Activated CD8-positive, alpha-beta T cell treated with anti-CD3 and anti-CD28 coated beads for 36 hours (primary cell): ENCODE measurements around the gene ABCA8. TPM values are rescaled to one million over a fixed set of nuclear protein-coding genes. Genes with fewer than 3 reads are reported as not detected.

Experiments
- ATAC-seq: fragments of 200-7000 bp; cut with Tn5 transposase; one replicate; pipeline ENCODE4 v1.10.0; 2021; ENCODE audit warnings: mild to moderate bottlenecking, moderate library complexity
- CTCF ChIA-PET: fragments of 350-600 bp; sonication (Branson Sonifier 250); formaldehyde crosslinking; loops from one replicate; lab custom pipeline; 2021; ENCODE audit warnings: antibody characterized with exemption; lab: Charles Lee
- POLR2A ChIA-PET: fragments of 350-600 bp; sonication (Branson Sonifier 250); formaldehyde crosslinking; loops from one replicate; lab custom pipeline; 2021; ENCODE audit warnings: antibody characterized with exemption; lab: Charles Lee
- DNase-seq: peaks from one replicate; pipeline ENCODE4 v3.0.0-alpha.2; 2020
- H3K27ac Mint-ChIP-seq: one replicate; pipeline ENCODE4 v1.8.0; 2021; ENCODE audit warnings: mild to moderate bottlenecking, mixed read lengths
- H3K27me3 Mint-ChIP-seq: one replicate; pipeline ENCODE4 v1.8.0; 2021; ENCODE audit warnings: mixed read lengths
- H3K36me3 Mint-ChIP-seq: one replicate; pipeline ENCODE4 v1.8.0; 2021; ENCODE audit warnings: low read depth, mixed read lengths
- H3K4me1 Mint-ChIP-seq: one replicate; pipeline ENCODE4 v1.8.0; 2021; ENCODE audit warnings: low read depth, mixed read lengths
- H3K4me3 Mint-ChIP-seq: one replicate; pipeline ENCODE4 v1.8.0; 2021; ENCODE audit warnings: mild to moderate bottlenecking, moderate library complexity, mixed read lengths
- H3K9me3 Mint-ChIP-seq: one replicate; pipeline ENCODE4 v1.8.0; 2021; ENCODE audit warnings: mixed read lengths
- CTCF ChIP-seq: fragments of 200-600 bp; IDR thresholded peaks from one replicate; pipeline ENCODE4 v1.8.0; 2022; ENCODE audit warnings: antibody characterized with exemption, mild to moderate bottlenecking
- intact Hi-C: fragments of 100-400 bp; cut with micrococcal nuclease; formaldehyde crosslinking; loops from one replicate; pipeline ENCODE4 v1.10.0; 2022
- total RNA-seq, 2 experiments: library from RNA; stranded (reverse); gene quantifications; one replicate each; pipeline ENCODE4 v1.2.3, GENCODE V29; 2021

The ABCA8 gene
- total RNA-seq, 2 experiments from 2014 or later, result not detected

GRCh38 chr17:68860941-68861340 is 94.3 kb downstream of the ABCA8 start:
- H3K9me3 Mint-ChIP-seq, result no peaks in the 10 kb centered on the region
- peaks cover 2% of the 10 kb centered on the region for H3K27me3 Mint-ChIP-seq
- H3K4me1 Mint-ChIP-seq, result no peaks in the 10 kb centered on the region
- ChIA-PET CTCF (no interaction called here), POLR2A (no interaction called here)
- no peak for TF ChIP-seq CTCF
- intact Hi-C loops, result no loop called here
- H3K36me3 Mint-ChIP-seq, result no peaks in the 10 kb centered on the region
- no peak overlapping the region for H3K27ac Mint-ChIP-seq
- no peak overlapping the region for H3K4me3 Mint-ChIP-seq
- ATAC-seq (no peak), DNase-seq (no peak)

GRCh38 chr17:68854452-68854851 is 100.7 kb downstream of the ABCA8 start:
- H3K9me3 Mint-ChIP-seq, result no peaks in the 10 kb centered on the region
- ChIA-PET CTCF (no interaction called here), POLR2A (no interaction called here)
- H3K4me3 Mint-ChIP-seq, result no peak overlapping the region
- intact Hi-C loops, result no loop called here
- no peak overlapping the region for H3K27ac Mint-ChIP-seq
- H3K4me1 Mint-ChIP-seq, result no peaks in the 10 kb centered on the region
- no peak for TF ChIP-seq CTCF
- no peak for ATAC-seq
- DNase-seq, result no peak
- H3K36me3 Mint-ChIP-seq, result no peaks in the 10 kb centered on the region
- peaks cover 4% of the 10 kb centered on the region for H3K27me3 Mint-ChIP-seq

- H3K27ac Mint-ChIP-seq, result no peak overlapping the region
- ChIA-PET POLR2A (no interaction called here), CTCF (no interaction called here)
- no peaks in the 10 kb centered on the region for H3K4me1 Mint-ChIP-seq
- H3K9me3 Mint-ChIP-seq, result no peaks in the 10 kb centered on the region
- H3K27me3 Mint-ChIP-seq, result peaks cover 4% of the 10 kb centered on the region
- no peak for TF ChIP-seq CTCF
- DNase-seq (no peak), ATAC-seq (no peak)
- H3K36me3 Mint-ChIP-seq, result no peaks in the 10 kb centered on the region
- H3K4me3 Mint-ChIP-seq, result no peak overlapping the region
- intact Hi-C loops, result no loop called here
These were observed 101.8 kb downstream of the ABCA8 start for GRCh38 chr17:68853439-68853838.

- DNase-seq (no peak), ATAC-seq (no peak)
- Mint-ChIP-seq H3K27ac (no peak overlapping the region), H3K4me1 (no peaks in the 10 kb centered on the region), H3K4me3 (no peak overlapping the region), H3K27me3 (peaks cover 4% of the 10 kb centered on the region), H3K9me3 (no peaks in the 10 kb centered on the region), H3K36me3 (no peaks in the 10 kb centered on the region)
- POLR2A ChIA-PET, result no interaction called here
- TF ChIP-seq CTCF, result no peak
- intact Hi-C loops, result no loop called here
- CTCF ChIA-PET, result no interaction called here
These were observed 102.2 kb downstream of the ABCA8 start for GRCh38 chr17:68853036-68853435.

GRCh38 chr17:68851890-68852289 is 103.3 kb downstream of the ABCA8 start:
- no peak for ATAC-seq
- Mint-ChIP-seq H3K27ac (no peak overlapping the region), H3K9me3 (no peaks in the 10 kb centered on the region), H3K27me3 (peaks cover 2% of the 10 kb centered on the region), H3K36me3 (no peaks in the 10 kb centered on the region), H3K4me3 (no peak overlapping the region), H3K4me1 (no peaks in the 10 kb centered on the region)
- DNase-seq, result no peak
- intact Hi-C loops, result no loop called here
- TF ChIP-seq CTCF, result no peak
- POLR2A ChIA-PET, result no interaction called here
- CTCF ChIA-PET, result no interaction called here
